Mucosa of descending colon (tissue), 3 donors: Measurements from ENCODE around the gene LILRA6. TPM values are rescaled to one million over a fixed set of nuclear protein-coding genes. Genes with fewer than 3 reads are reported as not detected.
"Not testable (repeated sequence)": the region's sequence is repeated elsewhere in the genome, so short reads cannot be mapped to it uniquely, and the experiment has no call there.

ENCODE experiments used
- ATAC-seq: fragments of 200-7000 bp; cut with Tn5 transposase; one replicate; pipeline ENCODE4 v1.9.1; 2020; ENCODE audit warnings: mild to moderate bottlenecking, moderate library complexity
- DNase-seq, 3 donors: peaks; one replicate each; pipeline ENCODE4 v3.0.0-alpha.2; 2020
- H3K36me3 ChIP-seq: fragments of 200-600 bp; one replicate; pipeline ENCODE4 v1.8.0; 2021; ENCODE audit warnings: low read depth, mild to moderate bottlenecking
- H3K4me1 ChIP-seq: fragments of 200-600 bp; one replicate; pipeline ENCODE4 v1.8.0; 2021; ENCODE audit warnings: low read depth, mild to moderate bottlenecking
- H3K4me3 ChIP-seq: fragments of 200-600 bp; one replicate; pipeline ENCODE4 v1.8.0; 2021; ENCODE audit warnings: mild to moderate bottlenecking
- H3K9me3 ChIP-seq: fragments of 200-600 bp; one replicate; pipeline ENCODE4 v1.8.0; 2021; ENCODE audit warnings: mild to moderate bottlenecking
- intact Hi-C, 2 donors: fragments of 100-400 bp; cut with DNase I in 1 of 2; cut with micrococcal nuclease in 1 of 2; formaldehyde crosslinking; loops; one replicate each; pipeline versions ENCODE4 v1.11.0 to v1.11.1; 2022; cut with DNase I, micrococcal nuclease
- long read RNA-seq, 2 donors: library from polyadenylated mRNA; unstranded; transcript quantifications; one replicate each; pipeline ENCODE4 v2.0.0, GENCODE V29; 2019 to 2021
- total RNA-seq, 3 donors: library from RNA; stranded (reverse); fragmentation: NEBNext Ultra II Directional in 2 of 3; extraction: Animal tissue kit (Norgen Biotek cat#: 25700) in 2 of 3; gene quantifications; one replicate each; pipeline versions ENCODE4 v1.2.1 to v1.2.4, GENCODE V29; 2021 to 2023
- TF ChIP-seq, protein P1 (sequence below): fragments of 200-600 bp; IDR thresholded peaks from one replicate; pipeline ENCODE4 v1.8.0; 2022; ENCODE audit warnings: antibody characterized with exemption, mild to moderate bottlenecking
- donor health status: DM: no; HTN: no; CAD: no; lungs with moderate emphysema.
- donor health status: DM: no; HTN: no; CAD: no.
- donor health status: DM: no; HTN: yes; CAD: no.

The LILRA6 gene
- 1 to 10 TPM in 2 of 3 donors, not detected in 1; 2.4 to 3.5 TPM for total RNA-seq
- long read RNA-seq, donor 1, partial matches to known transcripts = 0 of 1 reads
- long read RNA-seq, donor 1, other reads (novel, unspliced or antisense) = 1 of 1 reads
- long read RNA-seq, donor 2 = 0 reads

DNA sequence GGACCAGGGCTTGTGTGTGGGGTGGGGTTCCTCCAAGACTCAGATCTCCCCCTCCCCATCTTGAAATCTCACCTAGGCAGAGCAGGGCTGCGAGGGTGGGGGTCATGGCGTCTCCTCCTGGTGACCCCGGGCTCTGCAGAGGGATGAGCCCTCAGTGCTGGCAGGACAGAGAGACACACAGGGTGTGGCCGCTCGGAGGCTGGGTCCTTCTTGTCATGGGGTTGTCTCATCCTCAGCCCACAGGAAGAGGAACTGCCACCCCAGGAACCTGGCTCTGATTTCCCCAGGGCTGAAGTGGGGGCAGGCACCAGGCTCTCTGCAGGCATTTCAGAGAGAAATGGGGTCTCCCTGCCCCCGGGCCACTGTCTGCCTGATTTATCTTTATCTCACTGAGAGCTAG lies at the start of gene LILRA6:
LILRA6 (minus strand) TSS at position 145 of the 400 bp plus-strand sequence.
- intact Hi-C loops, ATAC-seq, H3K36me3 ChIP-seq, DNase-seq, H3K4me1 ChIP-seq, H3K9me3 ChIP-seq, H3K4me3 ChIP-seq: not testable (repeated sequence)

DNA sequence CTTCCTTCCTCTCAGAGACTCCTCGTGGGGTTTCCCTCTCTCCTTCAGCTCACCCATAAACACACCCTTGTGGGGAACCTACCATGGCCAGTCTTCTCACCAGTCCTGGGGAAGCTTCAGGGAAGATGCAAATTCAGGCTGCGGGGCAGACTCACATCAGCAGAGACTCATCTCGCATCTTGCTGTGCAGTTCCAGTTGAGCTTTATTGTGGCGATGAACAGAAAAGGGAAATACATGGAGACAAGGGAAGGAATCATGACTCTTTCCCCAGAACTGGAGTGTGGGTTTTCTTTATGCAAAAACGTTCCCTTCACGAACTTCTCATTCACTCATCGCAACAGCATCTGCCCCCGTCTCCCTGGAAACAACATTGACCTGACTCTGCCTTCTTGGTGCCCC lies 46.6 kb upstream of the LILRA6 start:
- DNase-seq, H3K9me3 ChIP-seq, ATAC-seq, H3K36me3 ChIP-seq, H3K4me1 ChIP-seq, H3K4me3 ChIP-seq, intact Hi-C loops: not testable (repeated sequence)

DNA sequence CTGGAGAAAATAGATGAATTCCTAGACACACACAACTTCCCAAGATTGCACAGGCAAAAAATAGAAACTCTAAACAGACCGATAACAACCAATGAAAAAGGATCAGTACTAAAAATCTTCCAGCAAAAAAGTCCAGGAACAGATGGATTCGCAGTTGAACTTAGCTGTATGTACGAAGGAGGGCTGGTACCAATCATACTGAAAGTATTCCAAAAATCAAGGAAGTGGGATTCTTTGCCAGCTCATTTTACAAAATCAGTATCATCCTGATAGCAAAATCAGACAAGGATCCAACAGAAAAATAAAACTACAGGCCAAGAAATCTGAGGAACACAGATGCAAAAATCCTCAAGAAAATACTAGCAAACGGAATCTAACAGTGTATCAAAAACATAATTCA lies 44.9 kb upstream of the LILRA6 start:
- DNase-seq = no peak
- no peak for ATAC-seq
- H3K4me3 ChIP-seq = no peak overlapping the region
- TF ChIP-seq, protein P1, sequence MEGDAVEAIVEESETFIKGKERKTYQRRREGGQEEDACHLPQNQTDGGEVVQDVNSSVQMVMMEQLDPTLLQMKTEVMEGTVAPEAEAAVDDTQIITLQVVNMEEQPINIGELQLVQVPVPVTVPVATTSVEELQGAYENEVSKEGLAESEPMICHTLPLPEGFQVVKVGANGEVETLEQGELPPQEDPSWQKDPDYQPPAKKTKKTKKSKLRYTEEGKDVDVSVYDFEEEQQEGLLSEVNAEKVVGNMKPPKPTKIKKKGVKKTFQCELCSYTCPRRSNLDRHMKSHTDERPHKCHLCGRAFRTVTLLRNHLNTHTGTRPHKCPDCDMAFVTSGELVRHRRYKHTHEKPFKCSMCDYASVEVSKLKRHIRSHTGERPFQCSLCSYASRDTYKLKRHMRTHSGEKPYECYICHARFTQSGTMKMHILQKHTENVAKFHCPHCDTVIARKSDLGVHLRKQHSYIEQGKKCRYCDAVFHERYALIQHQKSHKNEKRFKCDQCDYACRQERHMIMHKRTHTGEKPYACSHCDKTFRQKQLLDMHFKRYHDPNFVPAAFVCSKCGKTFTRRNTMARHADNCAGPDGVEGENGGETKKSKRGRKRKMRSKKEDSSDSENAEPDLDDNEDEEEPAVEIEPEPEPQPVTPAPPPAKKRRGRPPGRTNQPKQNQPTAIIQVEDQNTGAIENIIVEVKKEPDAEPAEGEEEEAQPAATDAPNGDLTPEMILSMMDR = no peak
- H3K9me3 ChIP-seq = no peaks in the 10 kb centered on the region
- intact Hi-C loops = no loop called here
- no peaks in the 10 kb centered on the region for H3K4me1 ChIP-seq
- no peaks in the 10 kb centered on the region for H3K36me3 ChIP-seq

DNA sequence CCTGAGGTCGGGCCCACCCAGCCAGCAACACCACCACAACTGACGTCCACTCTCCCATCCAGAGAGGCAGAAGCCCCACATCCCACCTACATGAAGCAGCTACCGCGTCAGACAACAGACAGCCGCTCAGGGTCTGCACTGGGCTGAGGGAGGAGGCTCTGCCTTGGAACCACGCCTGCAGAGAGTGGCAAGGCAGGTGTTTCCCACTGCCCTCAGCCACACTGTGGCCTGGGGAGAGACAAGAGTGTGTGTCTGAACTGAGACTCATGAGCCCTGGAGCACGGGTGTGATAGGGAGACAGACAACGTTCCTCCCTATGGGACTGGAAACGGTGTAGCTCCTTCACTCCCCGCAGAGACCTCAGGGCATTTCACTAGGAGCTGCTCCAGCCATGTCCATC lies 43.7 kb upstream of the LILRA6 start:
- H3K36me3 ChIP-seq, intact Hi-C loops, H3K4me3 ChIP-seq, H3K9me3 ChIP-seq, DNase-seq, H3K4me1 ChIP-seq: not testable (repeated sequence)
- ATAC-seq = peak; percentile 32

DNA sequence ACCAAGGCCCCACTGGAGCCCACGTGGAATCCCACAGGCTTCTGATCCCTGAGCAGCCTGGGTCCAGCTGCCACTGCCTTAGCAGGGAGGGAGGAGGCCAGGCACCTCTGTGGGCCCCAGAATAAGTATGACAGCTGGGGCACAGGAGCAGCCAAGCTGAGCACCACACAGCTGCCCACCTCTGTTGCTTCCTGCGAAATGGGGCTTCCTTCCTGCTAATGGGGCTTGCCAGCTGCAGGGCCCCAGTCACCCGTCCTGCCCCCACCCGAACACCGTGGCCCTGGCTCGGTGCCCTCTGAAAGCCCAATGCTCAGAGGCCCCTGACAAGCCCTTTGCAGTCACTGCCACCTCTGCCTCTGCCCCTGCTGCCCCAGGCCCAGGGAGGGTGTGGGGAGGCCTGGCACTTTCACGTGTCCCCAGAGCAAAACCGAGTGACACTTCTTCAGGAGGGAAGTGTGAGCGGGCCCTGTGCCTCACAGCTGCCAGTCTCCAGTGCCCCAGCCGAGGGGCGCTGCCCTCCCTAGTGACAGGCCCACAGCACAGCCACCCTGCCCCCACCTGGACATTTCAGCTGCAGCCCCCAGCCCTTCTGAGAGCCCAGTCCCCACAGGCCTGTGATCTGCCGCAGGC lies 43.0 kb upstream of the LILRA6 start:
- DNase-seq, H3K4me3 ChIP-seq, intact Hi-C loops, H3K36me3 ChIP-seq, H3K4me1 ChIP-seq, H3K9me3 ChIP-seq: not testable (repeated sequence)
- ATAC-seq = peak; percentile 62

DNA sequence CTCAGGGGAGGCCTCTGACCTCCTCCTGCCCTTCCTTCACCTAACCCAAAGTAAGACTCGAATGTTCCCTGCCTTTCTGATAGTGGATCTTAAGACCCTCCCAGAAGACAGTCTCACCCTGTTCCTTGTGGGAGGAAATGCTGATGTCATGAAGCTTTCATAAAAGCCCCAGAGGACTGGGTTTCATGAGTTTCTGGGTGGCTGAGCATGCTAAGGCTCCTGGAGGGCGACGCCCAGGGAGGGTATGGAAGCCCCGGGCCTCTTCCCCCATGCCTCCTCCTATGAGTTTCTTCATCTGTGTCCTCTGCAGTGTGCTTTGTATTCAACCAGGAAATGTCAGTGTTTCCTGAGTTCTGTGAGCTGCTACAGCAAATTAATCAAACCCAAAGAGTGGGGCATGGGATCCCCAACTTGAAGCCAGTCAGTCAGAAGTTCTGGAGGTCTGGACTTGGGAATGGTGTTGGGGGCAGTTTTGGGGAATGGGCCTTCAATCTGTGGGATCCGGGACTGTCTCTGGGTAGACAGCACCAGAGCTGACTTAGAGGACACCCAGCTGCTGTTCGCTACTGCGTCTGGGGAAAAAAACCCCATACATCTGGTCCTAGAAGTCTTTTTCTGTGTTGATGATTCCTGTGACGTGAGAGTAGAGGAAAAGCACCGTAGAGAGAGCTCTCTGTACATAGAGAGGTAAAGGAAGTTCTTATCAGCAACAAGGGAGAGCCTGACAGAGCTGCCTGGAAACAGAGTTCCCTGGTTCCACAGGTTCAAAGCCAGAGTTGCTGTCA lies 40.3 kb upstream of the LILRA6 start:
- DNase-seq = no peak
- TF ChIP-seq, protein P1 = no peak
- H3K9me3 ChIP-seq = no peaks in the 10 kb centered on the region
- ATAC-seq = no peak
- intact Hi-C loops = no loop called here
- H3K4me1 ChIP-seq = no peaks in the 10 kb centered on the region
- H3K4me3 ChIP-seq = no peak overlapping the region
- H3K36me3 ChIP-seq = no peaks in the 10 kb centered on the region

DNA sequence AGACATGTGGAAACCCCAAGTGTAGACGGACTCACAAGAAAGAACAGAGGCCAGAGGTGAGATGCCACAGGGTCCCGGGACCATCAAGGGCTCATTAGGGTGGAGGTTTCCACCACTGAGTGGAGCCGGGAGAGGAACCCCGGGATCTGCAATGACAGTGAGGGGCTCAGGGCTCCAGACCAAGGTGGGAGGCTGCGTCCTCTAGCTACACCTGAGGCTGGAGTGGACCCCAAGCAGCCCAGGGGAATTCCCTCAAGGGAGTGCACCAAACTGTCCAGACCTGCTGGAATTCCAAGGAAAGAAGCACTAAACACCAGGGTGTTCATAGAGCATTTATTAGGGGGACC lies 39.1 kb upstream of the LILRA6 start:
- ATAC-seq, H3K4me3 ChIP-seq, intact Hi-C loops, H3K36me3 ChIP-seq, H3K4me1 ChIP-seq, DNase-seq, H3K9me3 ChIP-seq: not testable (repeated sequence)

DNA sequence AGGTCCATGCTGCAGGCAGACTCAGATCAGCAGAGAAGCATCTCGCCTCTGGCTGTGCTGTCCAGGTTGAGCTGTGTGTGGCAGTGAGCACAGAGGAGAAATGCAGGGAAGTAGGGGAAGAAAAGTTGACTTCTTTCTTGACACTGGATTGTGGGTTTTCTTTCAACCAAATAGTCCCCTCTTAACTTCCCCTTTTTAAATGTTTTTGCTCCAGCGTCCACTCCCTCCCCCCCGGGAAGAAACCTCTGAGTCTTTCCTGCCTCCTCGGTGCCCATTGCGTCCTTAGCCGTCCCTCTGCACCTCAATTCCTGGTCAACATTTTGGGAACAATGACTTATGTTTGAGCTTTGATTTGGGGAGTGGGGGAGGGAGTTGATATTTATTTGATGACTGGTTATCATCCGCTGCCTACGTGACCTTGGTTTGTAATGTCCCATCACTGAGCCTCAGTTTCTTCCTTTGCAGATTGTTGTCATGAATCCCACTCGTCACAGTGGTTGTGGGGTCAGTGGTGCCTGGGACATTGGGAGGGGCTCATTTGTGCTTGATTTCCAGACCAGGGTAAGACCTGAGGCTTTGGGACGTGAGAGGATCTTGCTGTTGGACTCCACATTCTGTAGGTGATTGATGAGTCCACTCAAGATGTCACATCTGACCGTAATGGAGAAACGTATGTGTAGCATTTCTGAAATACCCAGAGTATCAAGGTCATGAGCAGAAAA lies 38.6 kb upstream of the LILRA6 start, which contains the start of gene LILRB2:
LILRB2 (minus strand) TSS at position 104 of the 722 bp plus-strand sequence. CDS start 614 bp downstream, outside the sequence.
- TF ChIP-seq, protein P1 = no peak
- ATAC-seq (peak; percentile 23), DNase-seq (no peak)
- no peaks in the 10 kb centered on the region for H3K36me3 ChIP-seq
- intact Hi-C loops = no loop called here
- no peak within 1 kb of the TSS for H3K4me3 ChIP-seq
- H3K4me1 ChIP-seq = no peaks in the 10 kb centered on the region
- no peaks in the 10 kb centered on the region for H3K9me3 ChIP-seq

DNA sequence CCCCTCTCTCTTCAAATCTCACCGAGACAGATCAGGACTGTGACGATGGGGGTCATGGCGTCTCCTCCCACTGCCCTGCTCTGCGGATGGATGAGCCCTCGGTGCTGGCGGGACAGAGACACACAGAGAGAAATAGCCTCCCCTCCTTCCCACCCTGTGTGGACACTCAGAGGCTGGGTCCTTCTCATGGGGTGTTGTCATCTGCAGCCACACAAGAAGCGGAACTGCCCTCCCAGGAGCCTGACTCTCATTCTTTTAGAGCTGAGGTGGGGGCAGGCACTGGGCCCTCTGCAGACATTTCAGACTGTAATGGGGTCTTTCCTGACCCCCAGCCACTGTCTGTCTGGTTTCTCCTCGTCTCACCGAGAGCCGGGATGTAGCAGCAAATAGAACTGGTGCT lies 37.9 kb upstream of the LILRA6 start:
- H3K9me3 ChIP-seq, H3K36me3 ChIP-seq, H3K4me3 ChIP-seq, intact Hi-C loops, H3K4me1 ChIP-seq: not testable (repeated sequence)
- DNase-seq (peak in 1 of 3 donors; percentile 12), ATAC-seq (peak; percentile 59)

DNA sequence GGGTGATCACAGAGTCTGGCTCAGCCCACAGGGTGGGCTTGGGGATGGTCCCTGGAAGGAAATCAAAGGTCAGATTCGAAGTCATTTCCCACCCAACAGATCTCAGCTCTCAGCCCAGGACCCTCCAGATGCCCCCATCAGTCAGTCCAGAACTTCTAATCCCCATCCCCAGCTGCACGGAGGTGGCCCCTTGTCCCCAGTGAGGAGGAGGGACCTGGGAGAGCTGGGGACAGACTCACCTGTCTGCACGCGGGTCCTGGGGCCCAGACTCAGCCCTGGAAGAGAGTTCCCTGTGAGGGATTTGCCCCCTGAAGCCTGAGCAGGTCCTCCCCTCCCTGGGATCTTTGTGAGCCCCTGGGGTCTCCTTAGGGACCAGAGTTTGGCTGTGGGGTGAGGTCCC lies 37.4 kb upstream of the LILRA6 start:
- intact Hi-C loops, H3K9me3 ChIP-seq, DNase-seq, H3K36me3 ChIP-seq, H3K4me1 ChIP-seq, H3K4me3 ChIP-seq, ATAC-seq: not testable (repeated sequence)
